Transverse colon (tissue), 4 donors: ENCODE results near the gene SRMS. TPM values are rescaled to one million over a fixed set of nuclear protein-coding genes. Genes with fewer than 3 reads are reported as not detected.

ENCODE experiments used
- DNase-seq: peaks from one replicate; pipeline ENCODE4 v3.0.0-alpha.2; 2019
- H3K27ac ChIP-seq, 4 donors: fragments of 200-600 bp; sonication (generic); 2 replicates each; pipeline ENCODE4 v1.5.1; 2016 to 2018; ENCODE audit warnings: inconsistent platforms in 4 of 4
- H3K27me3 ChIP-seq: fragments of 200-600 bp; sonication (generic); 2 replicates; pipeline ENCODE4 v1.5.1; 2017; ENCODE audit warnings: inconsistent platforms
- H3K36me3 ChIP-seq, 4 donors: fragments of 200-600 bp; sonication (generic); 2 replicates each; pipeline ENCODE4 v1.5.1; 2017 to 2019; ENCODE audit warnings: inconsistent platforms in 4 of 4
- H3K4me1 ChIP-seq, 4 donors: fragments of 200-600 bp; sonication (generic); 2 replicates each; pipeline ENCODE4 v1.5.1; 2017 to 2020; ENCODE audit warnings: inconsistent platforms in 4 of 4
- H3K4me3 ChIP-seq, 4 donors: fragments of 200-600 bp; sonication (generic); 1 replicate in 1 of 4; 2 replicates in 3 of 4; pipeline versions ENCODE4 v1.5.1 to v1.6.1; 2017 to 2019; ENCODE audit warnings: inconsistent platforms in 4 of 4
- H3K9me3 ChIP-seq, 2 donors: fragments of 200-600 bp; sonication (generic); 2 replicates each; pipeline ENCODE4 v1.5.1; 2017 to 2019; ENCODE audit warnings: inconsistent platforms in 2 of 2
- EP300 ChIP-seq: sonication (generic); formaldehyde crosslinking; IDR thresholded peaks from one replicate; pipeline ENCODE4 v1.6.1; 2017; ENCODE audit warnings: antibody characterized with exemption, low read depth
- POLR2A ChIP-seq: fragments of 450-650 bp; IDR thresholded peaks from one replicate; pipeline ENCODE4 v1.6.1; 2016; ENCODE audit warnings: antibody characterized with exemption, mild to moderate bottlenecking, moderate library complexity
- POLR2AphosphoS5 ChIP-seq, 3 donors: sonication (generic); formaldehyde crosslinking; IDR thresholded peaks; one replicate each; pipeline ENCODE4 v1.6.1; 2016; ENCODE audit warnings: antibody characterized with exemption in 3 of 3
- WGBS, 2 donors: methylation state at CpG; one replicate each; pipeline ENCODE4 v1.1.5; 2018; ENCODE audit warnings: low coverage in 1 of 2; 5-methylcytosine and 5-hydroxymethylcytosine counted together
- in situ Hi-C, 4 donors: fragments of 200-750 bp; cut with MboI; loops; one replicate each; pipeline versions ENCODE4 v1.15.0 to v1.15.1; 2017; ENCODE audit warnings: low sequenced_read_pairs in 3 of 4, low pct_ligation_motif_present in 1 of 4, low pct_unique_long_range_greater_than_20kb in 1 of 4
- intact Hi-C: fragments of 100-400 bp; cut with DNase I; formaldehyde crosslinking; loops from one replicate; pipeline ENCODE4 v1.15.1; 2023; ENCODE audit warnings: low total_unique reads
- total RNA-seq, 4 donors: library from RNA; depleted of rRNA; stranded (reverse); fragments of >200 nt; gene quantifications; one replicate each; pipeline ENCODE4 v1.1.0, GENCODE V29; 2016
- TF ChIP-seq, protein P1 (sequence below), 5 experiments: fragments of 200-600 bp in 3 of 5; fragments of 450-650 bp in 2 of 5; sonication (generic) in 3 of 5; IDR thresholded peaks; 1 replicate in 2 of 5; 2 replicates in 3 of 5; pipeline ENCODE4 v1.5.1; 2016 to 2017; ENCODE audit warnings: antibody characterized with exemption in 5 of 5, inconsistent platforms in 3 of 5, mild to moderate bottlenecking in 2 of 5, moderate library complexity in 1 of 5

Gene SRMS
- total RNA-seq, 4 donors from 2014 or later, result 0.79 TPM; not detected in 3

DNA sequence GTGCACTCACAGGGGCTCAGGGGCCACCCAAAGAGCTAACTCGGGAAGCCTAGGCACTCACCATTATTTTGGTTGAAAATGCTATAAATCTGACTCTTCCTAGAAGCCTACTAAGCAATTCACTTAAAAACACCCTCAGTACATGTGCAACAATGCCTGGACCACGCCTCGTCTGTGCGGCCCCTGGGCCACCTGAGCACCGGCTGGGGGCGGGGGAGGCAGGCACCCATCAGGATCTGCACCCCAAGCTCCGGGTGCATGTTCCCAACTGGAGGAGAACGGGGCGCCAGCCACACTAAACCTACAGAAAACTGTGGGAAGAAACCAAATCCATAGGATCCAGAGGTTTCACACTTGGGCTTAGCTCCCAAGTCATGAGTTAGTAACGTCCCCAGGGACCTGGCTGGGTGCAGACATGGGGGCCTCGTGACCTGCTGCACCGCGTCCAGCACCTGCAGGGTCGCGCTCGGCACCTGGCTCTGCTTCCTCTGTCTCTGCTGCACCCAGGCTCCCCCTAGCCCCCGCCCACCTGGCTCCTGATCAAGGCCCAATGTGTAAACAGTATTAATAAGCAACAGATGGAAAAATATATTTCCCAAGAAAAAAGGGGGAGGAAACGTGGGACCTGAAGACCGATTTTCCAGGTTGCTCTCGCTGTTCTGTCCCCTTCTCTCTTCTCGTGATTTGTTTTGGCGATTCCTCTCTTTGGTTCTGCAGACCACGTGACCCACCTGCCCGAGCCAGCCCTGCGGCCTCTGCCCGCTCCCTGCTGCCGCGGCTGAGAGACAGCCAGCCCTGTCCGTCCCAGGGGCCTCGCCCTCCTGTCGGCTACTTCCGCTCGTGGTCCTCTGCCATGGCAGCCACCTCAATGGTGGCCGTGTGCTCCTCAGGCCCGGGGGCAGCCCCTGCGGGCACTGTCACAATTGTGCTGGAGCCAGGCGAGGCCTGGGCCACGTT lies 42.0 kb upstream of the SRMS start:
- in situ Hi-C loops (no loop called here), intact Hi-C loops (no loop called here)
- WGBS, 2 donors, result 91 to 96% methylated on average over 12 to 35 of the region's 38 CpGs
- no peak for DNase-seq
- no peaks in the 10 kb centered on the region for H3K9me3 ChIP-seq
- H3K36me3 ChIP-seq, result peaks cover 0 to 18% (median 4%) of the 10 kb centered on the region in 4 donors
- H3K4me1 ChIP-seq, result no peaks in the 10 kb centered on the region
- no peaks in the 10 kb centered on the region for H3K27me3 ChIP-seq
- H3K27ac ChIP-seq, result no peak overlapping the region
- no peak for TF ChIP-seq POLR2A
- no peak overlapping the region for H3K4me3 ChIP-seq

DNA sequence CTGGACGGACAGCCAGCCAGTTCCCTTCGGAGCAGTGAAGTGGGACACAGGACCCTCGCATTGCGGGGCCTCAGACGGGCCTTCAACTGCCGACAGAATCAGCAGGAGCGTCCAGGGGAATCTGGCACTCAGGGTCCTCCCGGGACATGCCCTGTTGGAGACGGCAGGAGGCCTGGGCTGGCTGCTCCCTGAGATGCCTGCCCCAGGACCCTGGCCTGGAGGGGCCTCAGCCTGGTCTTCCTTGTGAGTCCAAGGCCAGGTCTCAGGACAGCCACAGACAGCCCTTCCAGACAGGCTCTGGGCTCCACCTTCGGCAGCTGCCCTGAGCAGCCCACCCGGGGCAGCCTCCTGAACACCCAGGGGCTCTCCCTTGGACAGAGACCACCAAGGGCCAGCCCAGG lies 41.1 kb upstream of the SRMS start:
- H3K27ac ChIP-seq, result no peak overlapping the region
- no peak for TF ChIP-seq POLR2AphosphoS5 (IDR thresholded peaks at IDR 0.05)
- TF ChIP-seq, protein P1, sequence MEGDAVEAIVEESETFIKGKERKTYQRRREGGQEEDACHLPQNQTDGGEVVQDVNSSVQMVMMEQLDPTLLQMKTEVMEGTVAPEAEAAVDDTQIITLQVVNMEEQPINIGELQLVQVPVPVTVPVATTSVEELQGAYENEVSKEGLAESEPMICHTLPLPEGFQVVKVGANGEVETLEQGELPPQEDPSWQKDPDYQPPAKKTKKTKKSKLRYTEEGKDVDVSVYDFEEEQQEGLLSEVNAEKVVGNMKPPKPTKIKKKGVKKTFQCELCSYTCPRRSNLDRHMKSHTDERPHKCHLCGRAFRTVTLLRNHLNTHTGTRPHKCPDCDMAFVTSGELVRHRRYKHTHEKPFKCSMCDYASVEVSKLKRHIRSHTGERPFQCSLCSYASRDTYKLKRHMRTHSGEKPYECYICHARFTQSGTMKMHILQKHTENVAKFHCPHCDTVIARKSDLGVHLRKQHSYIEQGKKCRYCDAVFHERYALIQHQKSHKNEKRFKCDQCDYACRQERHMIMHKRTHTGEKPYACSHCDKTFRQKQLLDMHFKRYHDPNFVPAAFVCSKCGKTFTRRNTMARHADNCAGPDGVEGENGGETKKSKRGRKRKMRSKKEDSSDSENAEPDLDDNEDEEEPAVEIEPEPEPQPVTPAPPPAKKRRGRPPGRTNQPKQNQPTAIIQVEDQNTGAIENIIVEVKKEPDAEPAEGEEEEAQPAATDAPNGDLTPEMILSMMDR (IDR thresholded peaks at IDR 0.05), result no peak
- TF ChIP-seq POLR2A, result no peak
- TF ChIP-seq EP300, result no peak
- H3K36me3 ChIP-seq, result peaks cover 0 to 18% (median 4%) of the 10 kb centered on the region in 4 donors
- H3K27me3 ChIP-seq, result no peaks in the 10 kb centered on the region
- in situ Hi-C loops (no loop called here), intact Hi-C loops (no loop called here)
- no peak for DNase-seq
- WGBS, 2 donors, result 84% methylated on average over 11 of the region's 11 CpGs; no CpG with 5 or more reads in 1 of the 2 donors
- no peaks in the 10 kb centered on the region for H3K4me1 ChIP-seq
- no peak overlapping the region for H3K4me3 ChIP-seq
- H3K9me3 ChIP-seq, result no peaks in the 10 kb centered on the region

DNA sequence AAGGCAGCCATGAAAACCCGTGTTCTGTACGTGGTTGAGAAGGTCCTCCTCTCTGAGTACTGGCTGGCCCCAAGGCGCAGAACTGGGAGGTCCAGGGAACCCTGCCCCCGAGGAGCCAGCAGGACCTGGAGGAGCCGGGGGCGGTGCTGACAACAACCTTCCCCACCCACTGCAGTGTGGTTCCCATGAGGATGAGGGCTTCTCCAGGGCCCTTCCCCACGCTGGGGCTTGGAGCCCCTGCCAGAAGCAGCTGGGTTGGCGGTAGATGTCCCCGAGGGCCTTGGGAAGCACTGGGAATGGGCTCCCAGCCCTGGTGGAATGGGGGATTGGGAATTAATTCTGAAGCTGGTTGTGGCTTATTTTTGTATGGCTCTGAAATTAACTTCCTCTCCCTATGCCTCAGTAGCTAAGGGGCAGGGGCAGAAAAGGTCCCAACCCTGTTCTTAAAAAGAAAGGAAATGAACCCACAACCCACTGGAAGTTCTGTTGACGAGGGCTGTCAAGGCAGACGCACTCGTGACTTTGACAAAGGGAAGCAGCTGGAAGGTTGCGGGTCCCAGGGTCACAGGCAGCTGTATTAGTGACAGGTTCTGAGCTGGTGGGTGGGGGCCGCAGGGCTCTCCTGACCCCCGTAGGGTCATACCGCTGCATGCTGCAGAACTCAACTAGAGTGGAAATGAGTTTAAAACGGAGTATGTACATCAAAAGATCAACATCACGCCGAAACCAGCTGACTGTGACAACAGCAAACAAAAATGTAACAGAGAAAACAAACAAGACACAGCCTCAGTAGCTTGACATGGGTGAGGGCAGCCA lies 40.4 kb upstream of the SRMS start:
- Histone ChIP-seq H3K27me3 (no peaks in the 10 kb centered on the region), H3K27ac (no peak overlapping the region), H3K9me3 (no peaks in the 10 kb centered on the region), H3K4me3 (no peak overlapping the region), H3K36me3 (peaks cover 0 to 18% (median 4%) of the 10 kb centered on the region in 4 donors), H3K4me1 (no peaks in the 10 kb centered on the region)
- intact Hi-C loops (no loop called here), in situ Hi-C loops (no loop called here)
- TF ChIP-seq POLR2AphosphoS5 (IDR thresholded peaks at IDR 0.05) (no peak), EP300 (no peak), POLR2A (no peak)
- TF ChIP-seq, protein P1 (IDR thresholded peaks at IDR 0.05), result no peak
- 71 to 100% methylated on average over 1 to 19 of the region's 19 CpGs for WGBS, 2 donors
- no peak for DNase-seq

DNA sequence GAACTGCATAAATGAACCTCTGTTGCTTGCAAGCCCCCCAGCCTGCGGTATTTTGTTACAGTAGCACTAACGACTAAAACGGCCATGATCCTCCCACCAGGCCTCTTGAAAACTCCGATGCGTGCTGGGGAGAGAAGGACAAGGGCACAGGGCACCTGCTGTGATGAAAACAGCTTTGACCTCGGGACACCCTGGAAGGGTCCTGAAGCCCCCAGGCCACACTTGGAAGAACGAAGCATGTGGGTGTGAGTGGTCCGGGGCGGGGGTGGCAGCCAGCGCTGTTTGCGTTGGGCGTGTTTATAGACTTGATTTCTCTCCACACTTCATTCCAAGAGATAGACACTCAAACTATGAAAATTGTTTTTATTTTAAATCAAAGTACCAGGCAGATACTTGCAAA lies 39.7 kb upstream of the SRMS start:
- intact Hi-C loops (no loop called here), in situ Hi-C loops (no loop called here)
- H3K4me1 ChIP-seq, result no peaks in the 10 kb centered on the region

More for the DNA sequence above, 39.7 kb upstream of the SRMS start:
- 92 to 94% methylated on average over 4 to 12 of the region's 12 CpGs for WGBS, 2 donors
- H3K27me3 ChIP-seq, result no peaks in the 10 kb centered on the region
- TF ChIP-seq, protein P1 (IDR thresholded peaks at IDR 0.05), result no peak
- TF ChIP-seq EP300 (no peak), POLR2AphosphoS5 (IDR thresholded peaks at IDR 0.05) (no peak), POLR2A (no peak)
- peaks cover 0 to 17% (median 4%) of the 10 kb centered on the region in 4 donors for H3K36me3 ChIP-seq
- H3K4me3 ChIP-seq, result no peak overlapping the region
- no peak for DNase-seq
- H3K9me3 ChIP-seq, result no peaks in the 10 kb centered on the region
- no peak overlapping the region for H3K27ac ChIP-seq
